Smooth muscle cell (in vitro differentiated cells): ENCODE results near the gene CHRNA5. TPM values are rescaled to one million over a fixed set of nuclear protein-coding genes. Genes with fewer than 3 reads are reported as not detected.
A peak's percentile ranks its signal among the peaks of the same experiment; 100 is the strongest.

Experiments used
- DNase-seq: peaks from one replicate; lab custom pipeline; 2025; ENCODE audit not compliant: unreplicated experiment; lab: John Stamatoyannopoulos, UW
- H2AFZ ChIP-seq: fragments of 200-600 bp; sonication (generic); 2 replicates; pipeline ENCODE4 v1.6.0; 2016; ENCODE audit warnings: antibody characterized with exemption, low read depth, mild to moderate bottlenecking
- H3F3A ChIP-seq: fragments of 200-600 bp; sonication (generic); 2 replicates; pipeline ENCODE4 v1.6.0; 2017; ENCODE audit warnings: antibody characterized with exemption, low read depth
- H3K27ac ChIP-seq: fragments of 200-600 bp; sonication (generic); 2 replicates; pipeline ENCODE4 v1.5.1; 2016; ENCODE audit warnings: low read depth, mild to moderate bottlenecking
- H3K27me3 ChIP-seq: fragments of 200-600 bp; sonication (generic); 2 replicates; pipeline ENCODE4 v1.6.1; 2016; ENCODE audit warnings: low read depth, mild to moderate bottlenecking
- H3K36me3 ChIP-seq: fragments of 200-600 bp; sonication (generic); 2 replicates; pipeline ENCODE4 v1.5.1; 2016; ENCODE audit warnings: low read depth
- H3K4me1 ChIP-seq: fragments of 200-600 bp; sonication (generic); 2 replicates; pipeline ENCODE4 v1.5.1; 2016; ENCODE audit warnings: low read depth
- H3K4me2 ChIP-seq: fragments of 200-600 bp; sonication (generic); 2 replicates; pipeline ENCODE4 v1.6.0; 2016; ENCODE audit warnings: mild to moderate bottlenecking
- H3K4me3 ChIP-seq: fragments of 200-600 bp; sonication (generic); 2 replicates; pipeline ENCODE4 v1.5.1; 2016; ENCODE audit warnings: mild to moderate bottlenecking
- H3K79me2 ChIP-seq: fragments of 200-600 bp; sonication (generic); 2 replicates; pipeline ENCODE4 v1.6.0; 2016; ENCODE audit warnings: low read depth, mild to moderate bottlenecking
- H3K9ac ChIP-seq: fragments of 200-600 bp; sonication (generic); 2 replicates; pipeline ENCODE4 v1.6.0; 2016; ENCODE audit warnings: low read depth
- H3K9me3 ChIP-seq: fragments of 200-600 bp; sonication (generic); replicated peaks from 2 replicates; pipeline ENCODE4 v1.5.1; 2016; ENCODE audit warnings: low read depth
- H4K20me1 ChIP-seq: fragments of 200-600 bp; sonication (generic); 2 replicates; pipeline ENCODE4 v1.6.0; 2016; ENCODE audit warnings: low read depth
- WGBS: methylation state at CpG from one replicate; pipeline ENCODE4 v1.1.7; 2016; ENCODE audit warnings: low lambda C conversion rate; 5-methylcytosine and 5-hydroxymethylcytosine counted together
- polyA plus RNA-seq: library from polyadenylated mRNA; unstranded; fragments of >200 nt; fragmentation: Nextera tagmentation; extraction: Ambion mirVana; gene quantifications from 2 replicates; pipeline ENCODE4 v1.2.1, GENCODE V29; 2016
- total RNA-seq: library from RNA; depleted of rRNA; stranded (reverse); fragments of >200 nt; gene quantifications from 2 replicates; pipeline ENCODE4 v1.2.3, GENCODE V29; 2014
- TF ChIP-seq, protein P1 (sequence below): fragments of 200-600 bp; sonication (generic); IDR thresholded peaks from 2 replicates; pipeline ENCODE4 v1.5.1; 2017; ENCODE audit warnings: borderline replicate concordance, mild to moderate bottlenecking, antibody characterized with exemption; ENCODE audit not compliant: insufficient read depth, poor library complexity, severe bottlenecking

CHRNA5 gene
- total and polyA plus RNA-seq, 2 experiments from 2014 or later = 0.85 to 2.4 TPM

DNA sequence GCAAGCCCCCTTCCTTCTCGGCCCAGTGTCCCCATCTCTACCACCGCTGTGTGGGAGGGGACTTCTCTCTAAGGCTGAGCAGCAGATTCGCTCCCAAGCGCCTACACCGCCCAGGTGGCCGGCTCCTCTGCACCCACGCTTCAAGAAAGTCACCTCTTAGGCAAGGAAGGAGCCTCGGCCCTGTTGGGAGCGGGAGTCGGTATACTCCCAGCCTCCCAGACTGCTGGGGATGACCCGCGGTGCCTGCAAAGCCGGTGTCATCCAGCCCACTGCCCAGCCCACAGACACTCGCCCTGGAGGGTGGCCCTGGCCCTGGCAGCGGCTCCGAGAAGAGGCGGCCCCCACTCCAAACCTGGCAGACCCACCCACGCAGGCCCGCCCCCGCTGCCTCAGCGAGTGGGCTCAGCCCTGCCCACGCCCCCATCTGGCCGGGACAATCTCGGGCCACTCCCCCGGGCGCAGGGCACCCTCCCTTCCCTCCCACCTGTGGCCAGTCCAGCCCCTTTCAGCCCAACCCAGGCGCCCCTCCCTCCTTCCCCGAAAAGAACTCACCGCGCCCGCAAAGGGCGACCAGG, 75.3 kb downstream of the CHRNA5 start:
- H3K4me3 ChIP-seq = peak overlapping the region; percentile 59
- H3K27ac ChIP-seq = no peak overlapping the region
- H3K4me2 ChIP-seq = peak overlapping the region; percentile 97
- H2AFZ ChIP-seq = peak overlapping the region; percentile 82
- TF ChIP-seq, protein P1, sequence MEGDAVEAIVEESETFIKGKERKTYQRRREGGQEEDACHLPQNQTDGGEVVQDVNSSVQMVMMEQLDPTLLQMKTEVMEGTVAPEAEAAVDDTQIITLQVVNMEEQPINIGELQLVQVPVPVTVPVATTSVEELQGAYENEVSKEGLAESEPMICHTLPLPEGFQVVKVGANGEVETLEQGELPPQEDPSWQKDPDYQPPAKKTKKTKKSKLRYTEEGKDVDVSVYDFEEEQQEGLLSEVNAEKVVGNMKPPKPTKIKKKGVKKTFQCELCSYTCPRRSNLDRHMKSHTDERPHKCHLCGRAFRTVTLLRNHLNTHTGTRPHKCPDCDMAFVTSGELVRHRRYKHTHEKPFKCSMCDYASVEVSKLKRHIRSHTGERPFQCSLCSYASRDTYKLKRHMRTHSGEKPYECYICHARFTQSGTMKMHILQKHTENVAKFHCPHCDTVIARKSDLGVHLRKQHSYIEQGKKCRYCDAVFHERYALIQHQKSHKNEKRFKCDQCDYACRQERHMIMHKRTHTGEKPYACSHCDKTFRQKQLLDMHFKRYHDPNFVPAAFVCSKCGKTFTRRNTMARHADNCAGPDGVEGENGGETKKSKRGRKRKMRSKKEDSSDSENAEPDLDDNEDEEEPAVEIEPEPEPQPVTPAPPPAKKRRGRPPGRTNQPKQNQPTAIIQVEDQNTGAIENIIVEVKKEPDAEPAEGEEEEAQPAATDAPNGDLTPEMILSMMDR = no peak
- H3K36me3 ChIP-seq = no peaks in the 10 kb centered on the region
- H3K9ac ChIP-seq = no peak overlapping the region
- no peaks in the 10 kb centered on the region for H4K20me1 ChIP-seq
- H3K79me2 ChIP-seq = no peaks in the 10 kb centered on the region
- no peaks in the 10 kb centered on the region for H3F3A ChIP-seq
- H3K27me3 ChIP-seq = peaks cover 26% of the 10 kb centered on the region
- no peaks in the 10 kb centered on the region for H3K9me3 ChIP-seq
- DNase-seq = no peak
- 13% methylated on average over 18 of the region's 32 CpGs for WGBS
- H3K4me1 ChIP-seq = no peaks in the 10 kb centered on the region

DNA sequence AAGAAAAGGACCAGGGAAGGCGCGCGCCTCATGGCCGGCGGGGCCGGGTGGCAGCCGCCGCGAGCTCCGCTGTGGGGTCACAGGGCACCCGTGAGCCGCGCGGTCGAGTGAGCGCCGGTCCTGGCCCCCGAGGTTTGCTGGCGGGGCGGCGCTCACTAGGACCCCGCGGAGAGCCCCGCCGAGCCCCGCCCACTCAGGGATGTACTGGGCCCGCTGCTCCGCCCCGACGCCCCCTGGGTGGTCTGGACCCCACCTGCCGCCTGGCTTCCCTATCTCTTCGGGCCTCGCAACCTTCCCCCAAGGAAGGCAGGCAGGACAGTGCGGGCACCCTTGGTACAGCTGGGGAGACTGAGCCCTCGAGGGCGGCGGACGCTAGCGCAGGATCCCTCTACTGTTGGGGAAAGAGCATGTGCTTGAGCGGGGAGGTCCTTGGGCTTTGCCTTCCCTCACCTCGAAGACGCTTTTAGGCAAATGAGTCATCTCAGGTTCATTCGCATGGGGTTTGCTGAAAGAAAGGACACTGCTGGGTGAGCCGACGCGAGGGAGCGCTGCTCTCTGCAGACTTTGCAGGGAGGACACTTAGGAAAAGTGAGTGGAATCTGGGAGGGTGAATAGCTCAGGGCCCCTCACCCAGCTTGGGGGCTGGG, 75.9 kb downstream of the CHRNA5 start, which contains the start of gene CHRNB4:
Gene CHRNB4, minus strand, starts transcription at position 109 of the 647 bp plus-strand sequence. Its CDS starts 77 bp downstream, at position 32.
- no peaks in the 10 kb centered on the region for H3K36me3 ChIP-seq
- H3K79me2 ChIP-seq = no peaks in the 10 kb centered on the region
- H3K4me2 ChIP-seq = peak within 1 kb of the TSS; percentile 97
- WGBS = 2% methylated on average over 39 of the region's 47 CpGs
- DNase-seq = no peak
- no peak within 1 kb of the TSS for H3K27ac ChIP-seq
- H4K20me1 ChIP-seq = no peaks in the 10 kb centered on the region
- H2AFZ ChIP-seq = peak within 1 kb of the TSS; percentile 82
- TF ChIP-seq, protein P1 = peak; percentile 6
- H3K4me3 ChIP-seq = peak within 1 kb of the TSS; percentile 59
- H3K9ac ChIP-seq = no peak within 1 kb of the TSS
- no peaks in the 10 kb centered on the region for H3K4me1 ChIP-seq
- H3K27me3 ChIP-seq = peaks cover 26% of the 10 kb centered on the region
- no peaks in the 10 kb centered on the region for H3K9me3 ChIP-seq
- no peaks in the 10 kb centered on the region for H3F3A ChIP-seq

DNA sequence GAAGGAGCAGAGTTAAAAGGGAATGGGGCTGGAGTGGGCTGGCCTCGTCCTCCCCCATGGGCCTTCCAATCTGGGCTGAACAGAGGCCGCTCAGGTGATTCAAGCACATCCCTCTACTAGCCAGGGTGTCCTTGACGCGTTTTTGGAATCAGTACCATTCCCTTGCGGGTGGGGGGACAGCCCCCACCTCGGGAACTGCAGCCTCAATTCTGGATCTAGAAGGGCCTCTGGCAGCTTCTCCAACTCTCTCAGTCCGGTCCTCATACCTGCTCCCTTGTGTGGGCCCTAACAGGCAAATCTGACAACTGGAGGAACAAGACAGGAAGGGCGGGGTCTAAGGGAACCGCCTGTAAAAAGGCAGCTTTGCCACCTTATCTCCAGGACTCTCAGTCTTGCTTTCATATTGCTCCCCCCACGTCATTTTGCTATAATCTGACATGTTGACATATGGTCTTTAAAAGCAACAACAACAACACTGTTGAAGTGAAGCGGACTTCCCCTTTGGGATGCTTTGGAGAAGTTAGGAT, 76.5 kb downstream of the CHRNA5 start:
- Histone ChIP-seq H3K9ac (no peak overlapping the region), H3F3A (no peaks in the 10 kb centered on the region), H3K36me3 (no peaks in the 10 kb centered on the region), H4K20me1 (no peaks in the 10 kb centered on the region), H3K79me2 (no peaks in the 10 kb centered on the region), H2AFZ (peak overlapping the region; percentile 82), H3K9me3 (no peaks in the 10 kb centered on the region), H3K27me3 (peaks cover 26% of the 10 kb centered on the region), H3K4me1 (no peaks in the 10 kb centered on the region), H3K27ac (no peak overlapping the region), H3K4me3 (peak overlapping the region; percentile 59), H3K4me2 (peak overlapping the region; percentile 97)
- TF ChIP-seq, protein P1 = no peak
- DNase-seq = no peak
- 45% methylated on average over 11 of the region's 11 CpGs for WGBS

DNA sequence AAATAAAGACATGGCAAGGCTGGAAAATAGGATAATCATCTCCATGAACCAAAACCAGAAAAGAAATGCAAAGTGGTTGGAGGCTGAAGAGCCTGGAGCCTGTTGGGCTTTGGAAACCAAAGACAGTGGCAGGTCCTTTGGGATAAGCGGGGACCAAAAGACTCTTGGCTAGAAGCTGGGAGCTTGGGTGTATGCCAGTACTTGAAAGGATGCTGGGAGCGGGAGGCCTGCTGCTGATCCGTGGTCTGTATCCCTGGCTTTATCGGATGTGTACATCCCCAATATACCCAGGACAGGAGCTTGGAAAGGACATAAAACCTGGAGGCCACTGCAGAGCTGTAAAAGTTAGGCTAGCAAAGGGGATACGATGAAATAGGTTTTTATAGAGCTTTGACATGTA, 77.0 kb downstream of the CHRNA5 start:
- Histone ChIP-seq H3K4me3 (no peak overlapping the region), H3K27ac (no peak overlapping the region), H3K9ac (no peak overlapping the region), H3K9me3 (no peaks in the 10 kb centered on the region), H4K20me1 (no peaks in the 10 kb centered on the region), H3K4me1 (no peaks in the 10 kb centered on the region), H3F3A (no peaks in the 10 kb centered on the region), H2AFZ (no peak overlapping the region), H3K27me3 (peaks cover 26% of the 10 kb centered on the region), H3K36me3 (no peaks in the 10 kb centered on the region), H3K4me2 (no peak overlapping the region), H3K79me2 (no peaks in the 10 kb centered on the region)
- TF ChIP-seq, protein P1 = no peak
- 92% methylated on average over 5 of the region's 5 CpGs for WGBS
- no peak for DNase-seq
